Measurements from ENCODE around the gene IDH1. TPM values are rescaled to one million over a fixed set of nuclear protein-coding genes. Genes with fewer than 3 reads are reported as not detected.

The IDH1 gene
- total and polyA plus RNA-seq, 8 donors: 14.2 to 57.8 (median 35.2) TPM

DNA sequence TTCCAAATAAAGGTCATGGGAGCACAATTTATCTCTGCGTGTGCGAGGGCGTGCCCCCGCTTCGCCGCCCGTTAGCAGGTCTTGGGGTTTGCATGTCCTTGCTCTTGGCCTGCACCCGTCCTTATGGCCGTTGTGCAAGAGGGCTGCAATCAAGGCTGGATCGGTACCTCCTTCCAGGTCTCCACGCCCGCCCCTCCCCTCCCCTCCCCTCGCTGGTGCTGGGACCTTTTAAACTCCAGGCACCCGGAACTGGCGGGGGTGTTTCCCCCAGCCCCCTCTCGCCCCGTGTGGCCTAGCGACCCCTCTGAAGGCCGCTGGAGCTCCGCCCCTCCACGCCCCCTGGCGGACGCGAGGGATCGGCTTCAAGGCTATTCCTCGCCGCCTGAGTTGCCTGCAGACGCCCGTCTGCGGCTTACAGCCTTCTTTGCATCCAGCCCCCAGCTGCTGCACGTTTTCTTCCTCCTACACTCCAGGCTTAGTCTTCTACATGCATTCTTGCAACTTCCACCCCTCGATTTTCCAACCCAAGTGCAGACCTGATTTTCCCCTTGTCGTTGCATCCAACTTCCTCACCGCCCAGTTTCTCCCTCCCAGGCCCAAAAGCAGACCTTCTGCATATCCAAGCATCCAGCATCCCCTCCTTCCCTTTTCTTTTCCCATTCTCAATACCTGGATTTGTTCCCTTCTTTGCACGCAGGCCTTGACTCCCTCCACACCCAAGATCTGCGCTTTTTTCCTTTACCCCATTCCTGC, 577 bp downstream of the IDH1 start:
- ATAC-seq (peak; percentile 72 to 84 (median 77)), FAIRE-seq (no peak), DNase-seq (peak; percentile 69 to 90 (median 80))
- Histone ChIP-seq H3K27ac (peak overlapping the region; percentile 39 to 80 (median 68)), H3K27me3 (no peaks in the 10 kb centered on the region), H3K36me3 (peaks cover 0 to 8% (median 0%) of the 10 kb centered on the region in 3 donors), H3K4me1 (peaks cover 8 to 26% (median 16%) of the 10 kb centered on the region in 3 donors), H3K4me3 (peak overlapping the region; percentile 66 to 78 (median 72)), H3K9me3 (no peaks in the 10 kb centered on the region)
- peak; percentile 49 to 69 (median 56) for TF ChIP-seq CTCF (IDR thresholded peaks at IDR 0.05)
- 0% methylated on average over 32 to 36 of the region's 36 CpGs for WGBS, 2 donors
- intact Hi-C loops (cut with DNase I): no loop called here

- Histone ChIP-seq H3K4me1 (peaks cover 8 to 26% (median 16%) of the 10 kb centered on the region in 3 donors), H3K9me3 (no peaks in the 10 kb centered on the region), H3K36me3 (peaks cover 0 to 8% (median 0%) of the 10 kb centered on the region in 3 donors), H3K27me3 (no peaks in the 10 kb centered on the region), H3K27ac (peak overlapping the region; percentile 39 to 80 (median 68)), H3K4me3 (peak overlapping the region; percentile 66 to 78 (median 72))
- FAIRE-seq (no peak), DNase-seq (no peak), ATAC-seq (peak in 1 of 4 donors; percentile 32)
- WGBS, 2 donors: 1% methylated on average over 7 of the region's 7 CpGs
- TF ChIP-seq CTCF (IDR thresholded peaks at IDR 0.05): no peak
- intact Hi-C loops (cut with DNase I): no loop called here
Observed at GRCh38 chr2:208253600-208254117, 1.2 kb downstream of the IDH1 start.

DNA sequence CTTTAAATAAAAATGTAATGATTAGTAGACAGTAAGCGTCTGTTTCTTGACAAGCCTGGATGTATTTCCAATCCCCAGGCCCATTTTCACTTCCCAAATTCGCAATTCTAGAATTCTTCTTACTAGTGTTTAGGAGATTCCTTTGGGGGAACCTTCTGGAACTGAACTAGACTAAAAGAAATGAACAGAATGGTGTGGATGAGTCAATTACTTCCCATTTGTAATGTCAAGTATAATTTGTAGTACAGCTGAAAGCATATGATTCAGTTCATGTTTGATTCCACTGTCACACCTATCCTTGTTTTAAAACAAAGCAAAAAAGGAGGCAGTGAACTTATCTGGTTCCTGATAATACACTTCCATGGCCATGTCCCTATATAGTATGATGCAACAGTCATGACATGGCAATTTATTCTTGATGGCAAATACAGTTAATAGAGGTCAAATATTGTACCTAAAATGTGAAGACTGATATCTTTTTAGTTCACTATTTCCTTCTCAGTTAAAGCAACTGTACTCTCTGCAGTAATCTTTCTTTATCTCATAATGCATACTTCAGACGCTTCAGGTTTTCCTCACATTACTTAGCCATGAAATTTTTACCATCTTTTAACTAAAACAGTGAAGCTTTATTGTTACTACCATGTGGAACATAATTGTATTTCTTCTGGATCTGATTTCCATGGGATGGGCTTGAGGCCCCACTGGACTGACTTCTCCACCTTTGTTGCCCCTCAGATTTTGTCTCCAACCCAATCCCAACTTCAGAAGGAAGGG, 2.0 kb downstream of the IDH1 start:
- H3K36me3 ChIP-seq: peaks cover 0 to 8% (median 0%) of the 10 kb centered on the region in 3 donors
- ATAC-seq (no peak), DNase-seq (no peak), FAIRE-seq (no peak)
- no peaks in the 10 kb centered on the region for H3K27me3 ChIP-seq
- peak overlapping the region in 1 of 4 donors; percentile 66 for H3K4me3 ChIP-seq
- peak overlapping the region in 2 of 4 donors; percentile 72 to 80 for H3K27ac ChIP-seq
- no peaks in the 10 kb centered on the region for H3K9me3 ChIP-seq
- no peak for TF ChIP-seq CTCF (IDR thresholded peaks at IDR 0.05)
- intact Hi-C loops (cut with DNase I): no loop called here
- H3K4me1 ChIP-seq: peaks cover 8 to 26% (median 15%) of the 10 kb centered on the region in 3 donors
- WGBS, 2 donors: 65 to 68% methylated on average over 3 of the region's 3 CpGs

DNA sequence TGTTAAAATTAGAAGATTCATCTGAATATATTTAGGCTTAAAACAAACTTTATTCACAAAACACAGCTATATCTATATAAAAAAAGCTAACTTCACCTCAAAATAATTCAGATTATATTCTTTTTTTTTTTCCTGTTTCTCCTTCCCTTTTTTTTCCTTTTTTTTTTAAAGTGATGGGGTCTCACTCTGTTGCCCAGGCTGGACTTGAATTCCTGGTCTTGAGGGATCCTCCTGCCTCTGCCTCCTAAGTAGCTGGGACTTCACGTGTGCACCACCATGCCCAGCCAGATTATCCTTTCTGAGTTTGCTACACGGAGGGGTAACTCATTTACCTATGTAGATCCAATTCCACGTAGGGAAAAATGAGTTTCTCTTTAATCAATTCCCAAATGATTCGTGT, 3.8 kb downstream of the IDH1 start:
- 86 to 88% methylated on average over 4 of the region's 4 CpGs for WGBS, 2 donors
- H3K27me3 ChIP-seq: no peaks in the 10 kb centered on the region
- no peaks in the 10 kb centered on the region for H3K9me3 ChIP-seq
- no peak for TF ChIP-seq CTCF (IDR thresholded peaks at IDR 0.05)
- H3K27ac ChIP-seq: no peak overlapping the region
- H3K4me3 ChIP-seq: no peak overlapping the region
- FAIRE-seq: no peak
- peaks cover 8 to 22% (median 11%) of the 10 kb centered on the region in 3 donors for H3K4me1 ChIP-seq
- no peak for DNase-seq
- intact Hi-C loops (cut with DNase I): no loop called here
- peaks cover 0 to 8% (median 0%) of the 10 kb centered on the region in 3 donors for H3K36me3 ChIP-seq
- no peak for ATAC-seq

Measured in pancreas (tissue), 10 donors.